IPS-20b (cell line): ENCODE data around the gene MIR17HG.
A peak's percentile ranks its signal among the peaks of the same experiment; 100 is the strongest.

Experiments used
- H3K27ac ChIP-seq: one replicate; pipeline ENCODE4 v1.5.1; 2013; ENCODE audit warnings: low read length
- H3K27me3 ChIP-seq: 2 replicates; pipeline ENCODE4 v1.6.1; 2013; ENCODE audit warnings: mild to moderate bottlenecking, low read length, inconsistent platforms; ENCODE audit not compliant: insufficient read depth
- H3K36me3 ChIP-seq: 2 replicates; pipeline ENCODE4 v1.6.1; 2013; ENCODE audit warnings: low read depth, mild to moderate bottlenecking, inconsistent platforms, low read length, moderate library complexity; ENCODE audit not compliant: insufficient read depth
- H3K4me1 ChIP-seq: 2 replicates; pipeline ENCODE4 v1.6.1; 2013; ENCODE audit warnings: mild to moderate bottlenecking, control low read depth, inconsistent platforms, low read length, moderate library complexity; ENCODE audit not compliant: insufficient read depth
- H3K4me3 ChIP-seq: 2 replicates; pipeline ENCODE4 v1.5.1; 2013; ENCODE audit warnings: mild to moderate bottlenecking, low read length, inconsistent platforms
- H3K9ac ChIP-seq: 2 replicates; pipeline ENCODE4 v1.6.1; 2013; ENCODE audit warnings: low read depth, mild to moderate bottlenecking, inconsistent platforms, low read length, moderate library complexity
- H3K9me3 ChIP-seq: 2 replicates; pipeline ENCODE4 v1.6.1; 2013; ENCODE audit warnings: mild to moderate bottlenecking, low read depth, low read length, inconsistent platforms; ENCODE audit not compliant: insufficient read depth

The MIR17HG gene

GRCh38 chr13:91381371-91381770 lies 33.9 kb downstream of the MIR17HG start:
- Histone ChIP-seq H3K4me3 (no peak overlapping the region), H3K27me3 (no peaks in the 10 kb centered on the region), H3K4me1 (no peaks in the 10 kb centered on the region), H3K27ac (no peak overlapping the region), H3K9me3 (no peaks in the 10 kb centered on the region), H3K36me3 (no peaks in the 10 kb centered on the region), H3K9ac (no peak overlapping the region)

GRCh38 chr13:91383836-91384235 lies 36.3 kb downstream of the MIR17HG start:
- H3K4me1 ChIP-seq: no peaks in the 10 kb centered on the region
- H3K9ac ChIP-seq: no peak overlapping the region
- H3K27me3 ChIP-seq: no peaks in the 10 kb centered on the region
- no peaks in the 10 kb centered on the region for H3K36me3 ChIP-seq
- H3K9me3 ChIP-seq: no peaks in the 10 kb centered on the region
- H3K4me3 ChIP-seq: no peak overlapping the region
- H3K27ac ChIP-seq: no peak overlapping the region

GRCh38 chr13:91384896-91385295 lies 37.4 kb downstream of the MIR17HG start:
- Histone ChIP-seq H3K27ac (no peak overlapping the region), H3K9ac (no peak overlapping the region), H3K27me3 (no peaks in the 10 kb centered on the region), H3K9me3 (no peaks in the 10 kb centered on the region), H3K4me3 (no peak overlapping the region), H3K4me1 (no peaks in the 10 kb centered on the region), H3K36me3 (no peaks in the 10 kb centered on the region)

- Histone ChIP-seq H3K4me3 (no peak overlapping the region), H3K27ac (no peak overlapping the region), H3K9ac (no peak overlapping the region), H3K27me3 (peaks cover 3% of the 10 kb centered on the region; the same call in 1 of the 2 replicates), H3K9me3 (no peaks in the 10 kb centered on the region), H3K4me1 (no peaks in the 10 kb centered on the region), H3K36me3 (no peaks in the 10 kb centered on the region)
Measured at GRCh38 chr13:91389186-91389585, 41.7 kb downstream of the MIR17HG start.

GRCh38 chr13:91397595-91397994 lies 50.1 kb downstream of the MIR17HG start:
- no peaks in the 10 kb centered on the region for H3K4me1 ChIP-seq
- no peaks in the 10 kb centered on the region for H3K9me3 ChIP-seq
- H3K4me3 ChIP-seq: no peak overlapping the region
- no peak overlapping the region for H3K27ac ChIP-seq
- no peak overlapping the region for H3K9ac ChIP-seq
- no peaks in the 10 kb centered on the region for H3K36me3 ChIP-seq
- H3K27me3 ChIP-seq: peaks cover 73% of the 10 kb centered on the region

GRCh38 chr13:91398413-91399188 lies 51.1 kb downstream of the MIR17HG start, which contains the start of gene GPC5:
TSS of gene GPC5 (plus strand) at chr13:91398621.
- no peak within 1 kb of the TSS for H3K27ac ChIP-seq
- peak within 1 kb of the TSS; percentile 74 for H3K4me3 ChIP-seq
- H3K36me3 ChIP-seq: no peaks in the 10 kb centered on the region
- H3K9me3 ChIP-seq: no peaks in the 10 kb centered on the region
- no peak within 1 kb of the TSS for H3K9ac ChIP-seq
- H3K27me3 ChIP-seq: peaks cover 73% of the 10 kb centered on the region
- no peaks in the 10 kb centered on the region for H3K4me1 ChIP-seq

- Histone ChIP-seq H3K27ac (no peak overlapping the region), H3K4me1 (no peaks in the 10 kb centered on the region), H3K9ac (no peak overlapping the region), H3K27me3 (peaks cover 71% of the 10 kb centered on the region), H3K9me3 (no peaks in the 10 kb centered on the region), H3K36me3 (no peaks in the 10 kb centered on the region), H3K4me3 (peak overlapping the region; percentile 74)
Measured at GRCh38 chr13:91399189-91400062, 51.9 kb downstream of the MIR17HG start.

GRCh38 chr13:91400063-91400399 lies 52.5 kb downstream of the MIR17HG start:
- no peaks in the 10 kb centered on the region for H3K9me3 ChIP-seq
- H3K4me1 ChIP-seq: no peaks in the 10 kb centered on the region
- H3K27ac ChIP-seq: no peak overlapping the region
- H3K27me3 ChIP-seq: peaks cover 71% of the 10 kb centered on the region
- H3K9ac ChIP-seq: no peak overlapping the region
- no peaks in the 10 kb centered on the region for H3K36me3 ChIP-seq
- no peak overlapping the region for H3K4me3 ChIP-seq

- Histone ChIP-seq H3K9ac (no peak overlapping the region), H3K36me3 (no peaks in the 10 kb centered on the region), H3K4me1 (no peaks in the 10 kb centered on the region), H3K27me3 (peaks cover 65% of the 10 kb centered on the region), H3K9me3 (no peaks in the 10 kb centered on the region), H3K4me3 (no peak overlapping the region), H3K27ac (no peak overlapping the region)
Measured at GRCh38 chr13:91400671-91401070, 53.2 kb downstream of the MIR17HG start.

GRCh38 chr13:91401920-91402319 lies 54.4 kb downstream of the MIR17HG start:
- Histone ChIP-seq H3K9ac (no peak overlapping the region), H3K4me1 (no peaks in the 10 kb centered on the region; the same call in 1 of the 2 replicates), H3K27ac (no peak overlapping the region), H3K36me3 (no peaks in the 10 kb centered on the region), H3K9me3 (no peaks in the 10 kb centered on the region), H3K4me3 (no peak overlapping the region), H3K27me3 (peaks cover 53% of the 10 kb centered on the region)
